ENCODE results near the gene DNASE1L3. TPM values are rescaled to one million over a fixed set of nuclear protein-coding genes. Genes with fewer than 3 reads are reported as not detected.
"Not testable (repeated sequence)": the region's sequence is repeated elsewhere in the genome, so short reads cannot be mapped to it uniquely, and the experiment has no call there.

DNASE1L3 gene
- total RNA-seq, 1 donor from 2014 or later, result 6.4 TPM

GRCh38 chr3:58201451-58201850 lies 9.3 kb downstream of the DNASE1L3 start:
- DNase-seq (ENCODE audit: low read depth in 2 of 2), result not testable (repeated sequence)

GRCh38 chr3:58200846-58201355 lies 9.9 kb downstream of the DNASE1L3 start:
- no peak for DNase-seq (ENCODE audit: low read depth in 2 of 2)

GRCh38 chr3:58200121-58200709 lies 10.6 kb downstream of the DNASE1L3 start:
- no peak for DNase-seq (ENCODE audit: low read depth in 2 of 2)

- peak in 1 of 2 donors; percentile 59 for DNase-seq (ENCODE audit: low read depth in 2 of 2)
These were observed 12.0 kb downstream of the DNASE1L3 start for GRCh38 chr3:58198804-58199203.

GRCh38 chr3:58198362-58198761 lies 12.4 kb downstream of the DNASE1L3 start:
- DNase-seq (ENCODE audit: low read depth in 2 of 2), result peak in 1 of 2 donors; percentile 61

GRCh38 chr3:58197588-58197987 lies 13.2 kb downstream of the DNASE1L3 start:
- DNase-seq (ENCODE audit: low read depth in 2 of 2), result no peak

- DNase-seq (ENCODE audit: low read depth in 2 of 2), result no peak
These were observed 16.9 kb downstream of the DNASE1L3 start for GRCh38 chr3:58193682-58194407.

- DNase-seq (ENCODE audit: low read depth in 2 of 2), result no peak
These were observed 18.7 kb downstream of the DNASE1L3 start for GRCh38 chr3:58192069-58192468.

- peak in 1 of 2 donors; percentile 81 for DNase-seq (ENCODE audit: low read depth in 2 of 2)
These were observed 19.3 kb downstream of the DNASE1L3 start for GRCh38 chr3:58191361-58191991.

- no peak for DNase-seq (ENCODE audit: low read depth in 2 of 2)
These were observed 19.9 kb downstream of the DNASE1L3 start for GRCh38 chr3:58190882-58191281.

- DNase-seq (ENCODE audit: low read depth in 2 of 2), result no peak
These were observed 20.5 kb downstream of the DNASE1L3 start for GRCh38 chr3:58190291-58190690.

GRCh38 chr3:58189691-58190090 lies 21.1 kb downstream of the DNASE1L3 start:
- no peak for DNase-seq (ENCODE audit: low read depth in 2 of 2)

- DNase-seq (ENCODE audit: low read depth in 2 of 2), result peak; percentile 46 to 60
These were observed 21.8 kb downstream of the DNASE1L3 start for GRCh38 chr3:58188921-58189451.

- DNase-seq (ENCODE audit: low read depth in 2 of 2), result no peak
These were observed 22.6 kb downstream of the DNASE1L3 start for GRCh38 chr3:58188173-58188564.

- no peak for DNase-seq (ENCODE audit: low read depth in 2 of 2)
These were observed 25.8 kb downstream of the DNASE1L3 start for GRCh38 chr3:58184982-58185360.

GRCh38 chr3:58184309-58184981 lies 26.3 kb downstream of the DNASE1L3 start:
- DNase-seq (ENCODE audit: low read depth in 2 of 2), result no peak

- no peak for DNase-seq (ENCODE audit: low read depth in 2 of 2)
These were observed 26.9 kb downstream of the DNASE1L3 start for GRCh38 chr3:58183891-58184290.

GRCh38 chr3:58183221-58183620 lies 27.6 kb downstream of the DNASE1L3 start:
- DNase-seq (ENCODE audit: low read depth in 2 of 2), result no peak

- DNase-seq (ENCODE audit: low read depth in 2 of 2), result peak in 1 of 2 donors; percentile 46
These were observed 29.7 kb downstream of the DNASE1L3 start for GRCh38 chr3:58180940-58181587.

- no peak for DNase-seq (ENCODE audit: low read depth in 2 of 2)
These were observed 30.5 kb downstream of the DNASE1L3 start for GRCh38 chr3:58180099-58180880.

Measured in dermis microvascular lymphatic vessel endothelial cell (primary cell).